Epithelial cell of proximal tubule (primary cell): ENCODE measurements around the gene CDH13. TPM values are rescaled to one million over a fixed set of nuclear protein-coding genes. Genes with fewer than 3 reads are reported as not detected.

Experiments
- DNase-seq: peaks from one replicate; pipeline ENCODE4 v3.0.0-alpha.2; 2011; ENCODE audit warnings: low read depth
- H3K4me3 ChIP-seq: 2 replicates; pipeline ENCODE4 v1.5.1; 2011; ENCODE audit warnings: low read depth, mild to moderate bottlenecking, low read length
- CTCF ChIP-seq: conservative IDR thresholded peaks from 2 replicates; pipeline ENCODE4 v1.5.1; 2012; ENCODE audit warnings: low read depth, mild to moderate bottlenecking, low read length
- total RNA-seq: library from RNA; depleted of rRNA; stranded (reverse); fragments of >200 nt; gene quantifications from 2 replicates; pipeline ENCODE4 v1.2.3, GENCODE V29; 2015

The CDH13 gene
- total RNA-seq, 1 donor from 2014 or later, result 85.4 TPM

GRCh38 chr16:83804366-83804765 is 1177.6 kb downstream of the CDH13 start:
- TF ChIP-seq CTCF, result no peak
- no peak overlapping the region for H3K4me3 ChIP-seq
- DNase-seq, result no peak

- DNase-seq, result no peak
- H3K4me3 ChIP-seq, result no peak overlapping the region
- no peak for TF ChIP-seq CTCF
Observed at GRCh38 chr16:83806036-83806435, 1179.3 kb downstream of the CDH13 start.

- no peak for DNase-seq
- no peak overlapping the region for H3K4me3 ChIP-seq
- TF ChIP-seq CTCF, result no peak
Observed at GRCh38 chr16:83806731-83807130, 1180.0 kb downstream of the CDH13 start.

- no peak for DNase-seq
- H3K4me3 ChIP-seq, result peak overlapping the region; percentile 80
- no peak for TF ChIP-seq CTCF
Observed at GRCh38 chr16:83807327-83807709, 1180.5 kb downstream of the CDH13 start.

GRCh38 chr16:83807710-83808572 is 1181.2 kb downstream of the CDH13 start, which contains the start of gene HSBP1:
Gene HSBP1, plus strand, starts transcription at chr16:83807978. Its CDS starts 99 bp downstream, at chr16:83808077.
- H3K4me3 ChIP-seq, result peak within 1 kb of the TSS; percentile 80
- TF ChIP-seq CTCF, result no peak
- no peak for DNase-seq

- TF ChIP-seq CTCF, result no peak
- no peak for DNase-seq
- peak overlapping the region; percentile 80 for H3K4me3 ChIP-seq
Observed at GRCh38 chr16:83808573-83809014, 1181.8 kb downstream of the CDH13 start.

- DNase-seq, result no peak
- peak overlapping the region; percentile 80 for H3K4me3 ChIP-seq
- TF ChIP-seq CTCF, result no peak
Observed at GRCh38 chr16:83809092-83809491, 1182.3 kb downstream of the CDH13 start.
